ENCODE results near the gene EML1.
A peak's percentile ranks its signal among the peaks of the same experiment; 100 is the strongest.

The EML1 gene

GRCh38 chr14:99971087-99971940 lies 178.1 kb downstream of the EML1 start:
- DNase-seq = peak; percentile 67

- DNase-seq = no peak
Measured at GRCh38 chr14:99971941-99972747, 178.9 kb downstream of the EML1 start.

- DNase-seq = no peak
Measured at GRCh38 chr14:99972748-99973466, 179.7 kb downstream of the EML1 start.

- no peak for DNase-seq
Measured at GRCh38 chr14:99975190-99975589, 182.0 kb downstream of the EML1 start.

- DNase-seq = no peak
Measured at GRCh38 chr14:99976021-99976420, 182.8 kb downstream of the EML1 start.

- no peak for DNase-seq
Measured at GRCh38 chr14:99976681-99977080, 183.5 kb downstream of the EML1 start.

- no peak for DNase-seq
Measured at GRCh38 chr14:99980299-99980698, 187.1 kb downstream of the EML1 start.

GRCh38 chr14:99981806-99982205 lies 188.6 kb downstream of the EML1 start:
- no peak for DNase-seq

GRCh38 chr14:99982537-99983250 lies 189.5 kb downstream of the EML1 start:
- DNase-seq = peak; percentile 42

- DNase-seq = no peak
Measured at GRCh38 chr14:99983251-99984015, 190.2 kb downstream of the EML1 start.

- no peak for DNase-seq
Measured at GRCh38 chr14:99984036-99984435, 190.8 kb downstream of the EML1 start.

GRCh38 chr14:99986396-99986795 lies 193.2 kb downstream of the EML1 start:
- no peak for DNase-seq

GRCh38 chr14:99989032-99989431 lies 195.8 kb downstream of the EML1 start:
- DNase-seq = no peak

GRCh38 chr14:99990268-99991170 lies 197.3 kb downstream of the EML1 start:
- DNase-seq = no peak

GRCh38 chr14:99991331-99991730 lies 198.1 kb downstream of the EML1 start:
- no peak for DNase-seq

All from activated effector memory CD4-positive, alpha-beta T cell treated with Interleukin-2 at 50 U/mL for 16 hours (primary cell).